Measurements from ENCODE around the gene DDIT3.

Gene DDIT3

DNA sequence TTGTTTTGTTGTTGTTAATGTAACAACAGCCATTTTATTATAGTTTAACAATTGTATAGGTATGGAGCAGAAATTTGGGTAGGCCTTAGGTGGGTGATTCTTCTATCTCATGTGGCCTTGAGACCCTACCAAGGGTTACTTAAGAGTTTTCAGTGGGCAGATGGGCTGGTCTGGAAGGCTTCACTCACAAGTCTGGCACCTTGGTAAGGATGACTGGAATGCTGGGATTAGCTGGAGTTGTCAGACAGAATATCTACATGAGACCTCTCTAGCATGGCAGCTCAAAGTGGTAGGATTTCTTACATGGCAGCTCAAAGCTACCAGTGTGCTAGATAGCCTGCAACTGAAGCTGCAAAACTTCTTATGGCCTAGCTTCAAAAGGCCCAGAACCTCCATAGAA lies 34.6 kb downstream of the DDIT3 start:
- DNase-seq (ENCODE audit: low read depth) = no peak

- no peak for DNase-seq (ENCODE audit: low read depth)
Observed at GRCh38 chr12:57483466-57483865, 36.8 kb downstream of the DDIT3 start.

DNA sequence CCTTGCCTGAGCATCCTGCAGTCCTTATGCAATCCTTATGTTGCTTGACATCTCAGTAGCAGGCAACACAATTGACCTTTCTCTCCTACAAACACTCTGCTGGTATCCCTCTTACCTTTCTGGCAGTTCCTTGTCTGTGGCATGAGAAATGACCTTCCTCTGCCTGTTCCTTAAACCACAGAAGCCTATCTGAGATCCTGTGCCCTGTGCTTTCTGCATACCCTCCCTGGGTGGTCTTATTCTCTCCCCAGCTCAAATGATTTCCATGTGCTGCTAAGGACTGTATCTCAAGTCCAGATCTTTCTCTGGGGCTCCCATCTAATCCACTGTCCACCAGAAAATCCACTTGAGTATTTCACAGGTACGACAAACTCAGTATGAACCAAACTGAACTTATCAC lies 38.6 kb downstream of the DDIT3 start:
- no peak for DNase-seq (ENCODE audit: low read depth)

GRCh38 chr12:57479376-57480115 lies 40.8 kb downstream of the DDIT3 start, which contains the start of gene ARHGAP9:
Gene ARHGAP9, minus strand, starts transcription at chr12:57479866. Its CDS starts 460 bp downstream, at chr12:57479406.
- DNase-seq (ENCODE audit: low read depth) = no peak

DNA sequence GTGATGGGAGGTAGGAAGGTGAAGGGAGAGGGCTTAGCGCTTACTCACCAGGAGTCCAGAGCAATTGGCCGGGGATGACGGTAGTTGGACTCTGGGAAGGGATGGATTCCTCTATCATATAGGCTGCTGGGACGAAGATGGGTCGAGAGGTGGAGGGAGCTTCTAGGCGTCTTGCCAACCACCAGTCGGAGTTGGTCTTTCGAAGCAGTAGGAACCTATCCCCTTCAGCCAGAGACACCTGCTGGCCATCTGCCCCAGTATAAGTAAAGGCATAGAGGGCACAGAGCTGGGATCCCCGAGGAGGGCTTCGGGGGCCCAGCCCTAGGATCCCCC lies 41.3 kb downstream of the DDIT3 start:
- DNase-seq (ENCODE audit: low read depth) = no peak

GRCh38 chr12:57477710-57478681 lies 42.3 kb downstream of the DDIT3 start:
- no peak for DNase-seq (ENCODE audit: low read depth)

- DNase-seq (ENCODE audit: low read depth) = no peak
Observed at GRCh38 chr12:57476993-57477709, 43.2 kb downstream of the DDIT3 start.

GRCh38 chr12:57476162-57476992 lies 43.9 kb downstream of the DDIT3 start:
- DNase-seq (ENCODE audit: low read depth) = peak; percentile 57

DNA sequence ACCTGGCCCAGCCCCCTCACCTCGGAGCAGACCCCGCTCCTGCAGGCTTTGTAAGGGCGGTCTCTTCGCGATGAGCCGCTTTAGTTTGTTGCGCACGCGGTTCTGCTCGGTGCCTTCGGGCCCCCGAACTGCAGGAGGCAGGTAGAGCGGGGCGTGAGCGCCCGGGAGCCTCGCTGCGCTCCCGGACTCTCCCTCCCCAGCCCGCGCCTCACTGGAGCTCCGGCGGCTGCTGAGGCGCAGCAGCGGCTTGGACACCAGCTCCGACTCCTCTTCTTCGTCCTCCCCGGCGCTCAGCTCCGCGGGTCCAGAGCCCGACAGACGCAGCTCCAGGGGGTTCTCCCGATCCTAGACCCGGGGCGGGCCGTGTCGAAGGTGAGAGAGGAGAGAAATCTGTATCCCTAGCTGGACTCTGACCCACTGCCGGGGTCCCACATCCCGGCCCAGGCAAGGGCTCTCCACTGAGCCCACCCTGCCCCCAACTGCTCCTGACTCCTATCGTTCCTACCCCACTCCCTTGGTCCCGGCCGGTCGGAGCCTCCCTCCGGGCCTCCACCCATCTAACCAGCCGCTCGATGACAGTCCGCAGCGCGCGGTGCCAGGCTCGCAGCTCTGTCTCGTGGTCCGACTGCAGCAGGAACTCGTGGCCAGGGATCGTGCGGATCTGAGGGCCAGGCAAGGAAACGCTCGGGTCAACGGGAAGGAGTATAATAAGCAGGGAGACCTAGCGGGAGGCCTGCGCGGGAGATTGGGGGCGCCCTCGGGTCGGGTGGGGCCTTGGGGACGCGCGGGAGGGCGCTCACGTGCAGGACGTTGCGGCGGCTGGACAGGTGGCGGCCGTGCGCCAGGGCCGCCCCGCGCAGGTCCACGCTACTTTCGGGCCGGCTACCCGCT lies 44.8 kb downstream of the DDIT3 start:
- DNase-seq (ENCODE audit: low read depth) = no peak

GRCh38 chr12:57474862-57475261 lies 45.5 kb downstream of the DDIT3 start:
- no peak for DNase-seq (ENCODE audit: low read depth)

- no peak for DNase-seq (ENCODE audit: low read depth)
Observed at GRCh38 chr12:57474430-57474829, 45.9 kb downstream of the DDIT3 start.

DNA sequence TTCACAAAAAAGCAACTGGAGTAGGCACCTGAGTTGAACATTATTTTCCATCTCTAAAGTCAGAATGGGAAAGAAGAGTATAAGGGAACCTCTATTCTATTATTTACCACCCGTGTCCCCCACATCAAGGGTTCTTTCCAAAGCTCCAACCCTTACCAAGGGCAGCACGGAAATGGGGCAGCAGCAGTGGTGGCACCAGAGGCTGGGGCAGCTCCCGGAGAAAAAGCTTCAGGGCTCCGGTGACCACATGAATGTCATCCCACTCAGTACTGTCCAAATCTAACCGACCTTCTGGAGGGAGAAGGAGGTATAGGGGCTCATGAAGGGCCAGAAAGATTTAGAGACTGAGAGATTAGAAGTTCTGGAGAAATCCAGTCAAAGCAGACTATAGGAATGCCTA lies 46.4 kb downstream of the DDIT3 start:
- no peak for DNase-seq (ENCODE audit: low read depth)

- DNase-seq (ENCODE audit: low read depth) = no peak
Observed at GRCh38 chr12:57473392-57473791, 46.9 kb downstream of the DDIT3 start.

GRCh38 chr12:57472391-57472790 lies 47.9 kb downstream of the DDIT3 start:
- DNase-seq (ENCODE audit: low read depth) = no peak

GRCh38 chr12:57471661-57472060 lies 48.7 kb downstream of the DDIT3 start:
- DNase-seq (ENCODE audit: low read depth) = no peak

GRCh38 chr12:57470970-57471656 lies 49.2 kb downstream of the DDIT3 start:
- DNase-seq (ENCODE audit: low read depth) = no peak

DNA sequence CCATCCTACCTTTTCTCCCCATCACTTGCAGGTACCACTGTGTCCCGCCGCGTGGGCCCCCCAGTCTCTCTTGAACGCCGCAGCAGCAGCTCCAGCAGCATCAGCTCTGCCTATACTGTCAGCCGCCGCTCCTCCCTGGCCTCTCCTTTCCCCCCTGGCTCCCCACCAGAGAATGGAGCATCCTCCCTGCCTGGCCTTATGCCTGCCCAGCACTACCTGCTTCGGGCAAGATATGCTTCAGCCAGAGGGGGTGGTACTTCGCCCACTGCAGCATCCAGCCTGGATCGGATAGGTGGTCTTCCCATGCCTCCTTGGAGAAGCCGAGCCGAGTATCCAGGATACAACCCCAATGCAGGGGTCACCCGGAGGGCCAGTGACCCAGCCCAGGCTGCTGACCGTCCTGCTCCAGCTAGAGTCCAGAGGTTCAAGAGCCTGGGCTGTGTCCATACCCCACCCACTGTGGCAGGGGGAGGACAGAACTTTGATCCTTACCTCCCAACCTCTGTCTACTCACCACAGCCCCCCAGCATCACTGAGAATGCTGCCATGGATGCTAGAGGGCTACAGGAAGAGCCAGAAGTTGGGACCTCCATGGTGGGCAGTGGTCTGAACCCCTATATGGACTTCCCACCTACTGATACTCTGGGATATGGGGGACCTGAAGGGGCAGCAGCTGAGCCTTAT lies 49.9 kb downstream of the DDIT3 start:
- DNase-seq (ENCODE audit: low read depth) = no peak

DNA sequence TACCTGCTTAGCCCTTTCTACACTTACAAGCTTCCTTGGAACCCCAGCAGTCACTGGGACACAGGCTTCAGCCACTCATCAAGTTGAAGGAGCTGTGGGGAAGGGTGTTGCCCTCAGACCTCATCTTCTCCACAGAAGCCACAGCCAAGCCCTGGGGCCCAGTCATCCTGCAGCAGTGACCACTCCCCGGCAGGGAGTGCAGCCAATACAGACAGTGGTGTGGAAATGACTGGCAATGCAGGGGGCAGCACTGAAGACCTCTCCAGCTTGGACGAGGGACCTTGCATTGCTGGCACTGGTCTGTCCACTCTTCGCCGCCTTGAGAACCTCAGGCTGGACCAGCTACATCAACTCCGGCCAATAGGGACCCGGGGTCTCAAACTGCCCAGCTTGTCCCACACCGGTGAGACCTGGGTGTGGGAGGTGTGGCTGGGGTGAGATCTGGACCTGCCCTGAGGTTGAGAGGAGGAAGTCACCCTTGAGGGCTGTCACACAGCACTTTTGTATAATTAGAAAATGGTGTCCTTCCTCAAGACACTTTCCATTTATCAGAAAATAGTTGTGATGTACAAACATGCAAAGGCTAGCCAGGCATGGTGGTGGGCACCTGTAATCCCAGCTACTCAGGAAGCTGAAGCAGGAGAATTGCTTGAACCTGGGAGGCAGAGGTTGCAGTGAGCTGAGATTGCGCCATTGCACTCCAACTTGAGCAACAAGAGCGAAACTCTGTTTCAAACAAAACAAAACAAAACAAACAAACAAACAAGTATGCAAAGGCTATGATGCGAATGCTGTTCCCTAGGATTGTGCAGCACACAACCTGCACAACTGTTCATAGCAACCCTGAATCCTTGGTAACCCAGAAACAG lies 50.8 kb downstream of the DDIT3 start:
- no peak for DNase-seq (ENCODE audit: low read depth)

Data from activated T-cell treated with anti-CD3 and anti-CD28 coated beads for 1 hour (primary cell).